HG02759 (cell line): Measurements from ENCODE around the gene CAMKMT.
A peak's percentile ranks its signal among the peaks of the same experiment; 100 is the strongest.
"Not testable (repeated sequence)": the region's sequence is repeated elsewhere in the genome, so short reads cannot be mapped to it uniquely, and the experiment has no call there.

Experiments used
- ATAC-seq: cut with Tn5 transposase; IDR thresholded peaks from one replicate; pipeline ENCODE4 v1.9.1; 2021; ENCODE audit warnings: mild to moderate bottlenecking, moderate library complexity; ENCODE audit not compliant: unreplicated experiment

Gene CAMKMT

DNA sequence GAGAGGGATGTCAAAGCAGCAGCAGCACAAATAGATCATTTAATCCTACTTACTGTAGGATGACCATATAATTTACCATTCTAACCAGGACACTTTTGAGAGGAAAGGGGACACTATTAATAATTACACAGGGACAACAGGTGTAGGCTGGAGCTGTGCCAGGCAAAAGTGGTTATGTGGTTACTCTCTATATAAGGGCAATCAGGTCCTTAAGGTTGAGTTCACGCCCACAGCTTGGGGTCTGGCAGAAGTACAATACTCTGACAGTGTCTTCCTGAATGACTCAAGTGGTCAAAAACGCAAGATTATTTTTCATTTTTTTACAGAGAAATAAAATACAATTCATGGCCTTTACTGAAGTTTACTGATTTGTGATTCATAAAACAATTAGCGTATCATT lies 3.2 kb upstream of the CAMKMT start:
- peak; percentile 31 for ATAC-seq

DNA sequence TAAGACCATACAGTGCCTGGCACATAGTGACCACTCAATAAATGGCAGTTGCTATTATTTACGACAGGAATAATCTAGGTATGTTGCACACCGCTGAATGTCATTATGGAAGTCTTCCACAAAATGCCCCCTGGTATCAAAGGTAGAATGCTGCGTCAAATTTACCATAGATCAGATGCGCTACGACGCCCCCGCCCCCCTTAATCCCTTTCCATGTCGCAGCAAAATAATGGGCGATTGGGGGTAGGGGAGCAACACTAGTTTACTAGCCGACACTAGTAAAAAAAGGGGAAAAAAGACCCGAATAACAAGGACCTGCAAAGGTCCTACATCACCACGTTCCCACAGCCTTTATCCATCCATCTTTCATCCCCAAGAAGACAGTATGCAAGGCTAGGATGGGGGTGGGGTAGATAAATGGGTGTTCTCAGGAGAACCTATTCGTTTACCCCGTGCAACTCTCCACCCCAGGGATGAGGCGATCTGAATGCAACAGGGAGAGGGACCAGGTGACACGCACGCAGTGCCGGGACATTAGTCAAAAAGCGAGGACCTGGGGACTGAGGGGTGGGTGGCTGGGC lies 908 bp upstream of the CAMKMT start:
- no peak for ATAC-seq

DNA sequence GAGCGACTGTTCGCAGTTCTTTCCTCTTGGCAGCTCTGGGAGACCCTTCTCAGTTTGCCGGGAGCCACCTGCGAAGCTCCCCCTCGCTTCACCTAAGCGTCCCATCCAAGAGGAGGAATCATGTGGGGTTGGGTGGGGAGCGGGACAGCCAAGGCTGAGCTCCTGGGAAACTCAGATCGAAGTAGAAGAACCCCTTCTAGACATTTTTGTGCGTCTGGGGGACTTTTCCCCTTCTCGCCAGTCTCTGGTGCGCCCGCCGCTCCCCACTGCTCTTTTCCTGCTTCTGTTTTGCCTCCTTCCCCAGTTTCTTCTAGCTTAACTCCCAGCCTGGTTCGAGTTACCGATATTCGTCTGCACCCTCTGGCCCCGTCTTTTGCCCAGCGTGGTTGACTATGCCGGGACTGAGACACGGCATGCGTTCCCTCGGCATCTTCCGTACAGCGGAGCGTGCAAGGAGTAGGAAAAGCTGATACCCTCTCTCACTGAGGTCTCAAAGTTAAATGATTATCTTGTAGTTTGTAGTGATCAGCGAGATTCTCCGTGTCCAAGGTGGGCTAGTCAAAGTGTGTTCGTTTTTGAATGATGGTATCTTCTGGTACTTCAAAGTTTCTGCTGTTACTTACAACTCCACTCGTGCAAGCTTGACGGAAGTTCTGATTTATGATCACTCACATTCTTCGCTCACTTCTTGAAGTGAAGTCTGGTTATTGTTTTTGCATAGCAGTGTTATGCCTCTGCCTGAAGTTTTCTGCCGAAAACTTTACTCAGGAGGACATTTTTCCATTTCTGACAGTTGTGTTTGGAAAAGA lies 664 bp downstream of the CAMKMT start:
- peak; percentile 27 for ATAC-seq

DNA sequence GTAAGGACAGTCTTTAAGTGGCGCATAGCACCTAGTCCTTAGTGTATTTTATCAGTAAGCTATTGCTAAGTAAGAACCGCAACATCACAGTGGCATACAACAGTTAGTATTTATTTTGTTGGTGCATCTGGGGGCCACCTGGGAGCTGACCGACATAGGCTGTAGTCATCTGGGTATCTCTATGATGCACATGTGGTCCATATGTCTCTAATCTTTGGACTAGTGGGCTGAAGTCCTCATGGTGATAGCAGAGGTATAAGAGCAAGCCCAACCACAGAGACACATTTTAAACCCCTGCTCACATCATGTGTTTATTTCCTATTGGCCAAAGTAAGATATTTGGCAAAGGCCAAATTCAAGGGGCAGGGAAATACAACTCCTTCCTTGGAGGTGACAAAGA lies 2.9 kb downstream of the CAMKMT start:
- no peak for ATAC-seq

DNA sequence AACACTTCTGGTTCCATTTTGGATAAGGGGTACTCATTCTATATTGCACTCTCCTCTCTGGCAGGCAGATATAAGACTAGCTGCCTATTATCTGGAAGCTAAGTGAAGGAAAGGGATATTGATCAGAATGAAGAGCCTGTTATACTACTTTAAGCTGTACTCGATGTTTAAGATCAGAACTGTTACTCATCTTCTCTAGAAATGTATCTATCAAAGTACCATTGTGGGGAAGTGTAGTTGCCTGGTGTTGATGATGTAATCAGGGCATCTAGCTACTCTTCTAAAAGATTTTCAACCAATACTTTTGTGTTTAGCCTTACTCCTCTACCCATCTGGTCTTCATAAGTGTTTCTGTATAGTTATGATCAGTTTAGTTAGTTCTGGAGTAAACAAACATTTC lies 5.8 kb downstream of the CAMKMT start:
- ATAC-seq: no peak

DNA sequence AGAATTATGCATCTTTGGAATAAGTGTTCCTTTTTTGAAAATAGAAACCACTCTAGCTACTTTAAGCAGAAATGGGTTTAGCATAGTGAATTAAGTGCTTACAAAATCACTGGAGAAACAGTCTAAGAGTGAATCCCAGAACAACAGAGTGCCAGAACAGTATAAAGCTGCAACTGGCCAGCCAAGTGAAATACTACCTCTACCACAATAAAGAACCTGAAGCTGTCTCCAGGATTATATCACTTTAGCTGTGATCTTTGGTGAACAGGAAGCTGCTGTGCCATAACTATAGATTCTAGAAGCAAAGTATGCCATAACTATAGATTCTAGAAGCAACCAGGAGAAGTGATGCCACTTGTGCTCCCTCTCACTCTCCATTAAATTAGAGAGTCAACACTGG lies 7.6 kb downstream of the CAMKMT start:
- no peak for ATAC-seq

DNA sequence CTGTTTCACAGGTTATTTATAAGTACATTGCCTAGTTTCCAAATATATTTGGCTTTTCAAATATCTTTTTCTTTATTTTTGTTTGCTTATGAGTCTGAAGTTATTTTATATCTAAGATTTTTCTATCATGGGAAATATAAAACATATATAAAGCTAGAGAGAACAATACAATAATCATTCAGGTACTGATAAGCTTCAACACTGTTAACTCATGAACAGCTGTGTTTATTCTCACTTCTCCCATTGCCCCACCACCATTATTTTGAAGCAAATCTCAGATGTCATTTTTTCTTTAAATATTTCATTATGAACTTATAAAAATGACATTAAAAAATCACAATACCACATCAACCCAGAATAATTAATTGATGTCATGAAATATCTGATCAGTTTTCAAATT lies 9.7 kb downstream of the CAMKMT start:
- no peak for ATAC-seq

DNA sequence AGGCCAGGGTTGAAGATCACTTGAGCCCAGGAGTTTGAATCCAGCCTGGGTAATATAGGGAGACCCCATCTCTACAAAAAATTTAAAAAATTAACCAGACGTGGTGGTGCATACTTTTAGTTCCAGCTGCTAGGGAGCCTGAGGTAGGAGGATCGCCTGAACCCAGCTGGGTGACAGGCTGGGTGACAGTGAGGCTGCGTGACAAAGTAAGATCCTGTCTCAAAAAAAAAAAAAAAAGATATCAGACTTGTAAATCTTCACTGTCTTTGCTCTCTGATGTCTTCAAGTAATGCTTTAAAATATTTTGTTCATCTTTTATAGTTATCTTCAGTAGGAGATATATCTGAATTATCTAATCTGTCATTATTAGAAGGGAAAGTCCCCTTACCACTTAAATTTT lies 10.5 kb downstream of the CAMKMT start:
- no peak for ATAC-seq

DNA sequence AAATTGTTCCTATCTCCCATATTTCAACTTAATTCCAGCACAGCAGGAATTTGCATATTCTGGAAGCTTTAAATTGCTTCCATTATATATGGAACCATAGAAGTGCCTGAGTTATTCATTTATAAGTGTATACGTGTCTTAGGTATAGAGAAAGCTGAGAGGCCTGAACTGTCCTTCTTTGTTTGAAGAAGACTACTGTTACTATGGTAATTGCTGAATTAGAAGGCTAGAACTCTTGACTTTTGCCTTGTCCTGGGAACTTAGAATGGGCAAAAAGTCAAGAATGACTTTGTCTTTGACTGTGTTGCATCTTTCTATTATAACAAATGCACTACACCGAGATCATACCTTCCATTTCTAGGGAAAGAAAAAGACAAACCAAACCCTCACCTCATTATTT lies 15.7 kb downstream of the CAMKMT start:
- ATAC-seq: no peak

DNA sequence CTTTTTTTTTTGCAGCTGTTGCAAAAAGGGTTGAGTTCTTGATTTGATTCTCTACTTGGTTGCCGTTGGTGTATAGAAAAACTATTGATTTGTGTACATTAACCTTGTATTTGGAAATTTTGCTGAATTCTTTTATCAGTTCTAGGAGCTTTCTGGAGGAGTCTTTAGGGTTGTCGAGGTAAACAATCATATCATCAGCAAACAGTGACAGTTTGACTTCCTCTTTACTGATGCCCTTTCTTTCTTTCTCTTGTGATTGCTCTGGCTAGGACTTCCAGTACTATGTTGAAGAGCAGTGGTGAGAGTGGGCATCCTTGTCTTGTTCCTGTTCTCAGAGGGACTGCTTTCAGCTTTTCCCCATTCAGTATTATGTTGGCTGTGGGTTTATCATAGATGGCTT lies 23.5 kb downstream of the CAMKMT start:
- not testable (repeated sequence) for ATAC-seq

DNA sequence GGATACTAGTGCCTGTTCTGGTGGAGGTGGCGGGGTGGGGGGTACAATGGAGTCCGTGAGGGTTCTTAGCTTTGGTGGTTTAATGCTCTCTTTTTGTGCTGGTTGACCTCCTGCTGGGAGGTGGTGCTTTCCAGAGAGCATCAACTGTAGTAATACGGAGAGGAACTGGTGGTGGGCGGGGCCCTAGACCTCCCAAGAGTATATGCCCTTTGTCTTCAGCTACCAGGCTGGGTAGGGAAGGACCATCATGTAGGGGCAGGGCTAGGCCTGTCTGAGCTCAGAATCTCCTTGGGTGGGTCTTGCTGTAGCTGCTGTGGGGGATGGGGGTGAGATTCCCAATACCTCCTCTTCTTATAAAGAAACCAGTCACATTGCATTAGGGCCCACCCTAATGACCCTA lies 27.1 kb downstream of the CAMKMT start:
- no peak for ATAC-seq

DNA sequence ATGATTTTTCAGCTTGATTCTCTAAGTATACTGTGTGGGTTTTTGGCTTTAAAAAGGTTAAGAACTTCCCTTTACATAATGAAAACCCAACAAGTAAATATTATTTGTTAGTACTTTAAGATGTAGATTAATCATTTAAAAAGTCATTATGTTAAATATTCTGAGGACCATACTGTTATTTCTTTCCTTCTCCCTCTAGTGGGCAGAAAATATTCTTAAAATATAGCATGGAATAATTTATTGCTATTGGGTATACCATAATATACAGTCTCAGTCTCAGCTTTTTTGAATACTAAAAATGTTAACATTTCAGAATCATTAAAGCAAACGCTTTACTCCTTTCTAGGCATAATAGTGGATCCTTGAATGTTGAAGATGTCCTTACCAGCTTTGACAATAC lies 28.1 kb downstream of the CAMKMT start:
- no peak for ATAC-seq

DNA sequence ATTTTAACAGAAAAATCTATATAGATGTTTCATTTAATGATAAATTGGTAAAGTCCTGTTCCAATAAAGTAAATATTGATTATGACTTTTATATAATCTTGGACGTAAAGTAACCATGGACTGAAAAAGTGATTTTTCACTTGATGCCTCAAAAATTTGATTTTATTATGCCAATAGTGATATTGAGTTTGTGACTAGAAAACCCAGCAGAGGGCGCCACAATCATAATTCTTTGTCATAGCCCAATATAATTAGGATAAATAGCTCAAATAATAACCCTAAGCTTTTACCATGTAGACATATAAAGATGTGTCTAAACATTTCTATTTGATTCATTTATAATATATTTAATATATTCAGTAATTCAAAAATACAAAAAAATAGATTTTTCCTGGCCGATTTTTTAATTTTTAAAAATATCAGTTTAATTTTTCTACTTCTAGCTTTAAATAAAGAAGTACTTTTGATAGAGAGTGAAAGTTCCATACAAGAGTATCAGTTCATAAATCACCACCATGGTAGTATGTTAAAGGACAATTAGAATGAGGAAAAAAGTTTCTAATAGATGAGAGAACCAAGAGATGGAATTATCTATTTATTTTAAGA lies 30.7 kb downstream of the CAMKMT start:
- no peak for ATAC-seq

DNA sequence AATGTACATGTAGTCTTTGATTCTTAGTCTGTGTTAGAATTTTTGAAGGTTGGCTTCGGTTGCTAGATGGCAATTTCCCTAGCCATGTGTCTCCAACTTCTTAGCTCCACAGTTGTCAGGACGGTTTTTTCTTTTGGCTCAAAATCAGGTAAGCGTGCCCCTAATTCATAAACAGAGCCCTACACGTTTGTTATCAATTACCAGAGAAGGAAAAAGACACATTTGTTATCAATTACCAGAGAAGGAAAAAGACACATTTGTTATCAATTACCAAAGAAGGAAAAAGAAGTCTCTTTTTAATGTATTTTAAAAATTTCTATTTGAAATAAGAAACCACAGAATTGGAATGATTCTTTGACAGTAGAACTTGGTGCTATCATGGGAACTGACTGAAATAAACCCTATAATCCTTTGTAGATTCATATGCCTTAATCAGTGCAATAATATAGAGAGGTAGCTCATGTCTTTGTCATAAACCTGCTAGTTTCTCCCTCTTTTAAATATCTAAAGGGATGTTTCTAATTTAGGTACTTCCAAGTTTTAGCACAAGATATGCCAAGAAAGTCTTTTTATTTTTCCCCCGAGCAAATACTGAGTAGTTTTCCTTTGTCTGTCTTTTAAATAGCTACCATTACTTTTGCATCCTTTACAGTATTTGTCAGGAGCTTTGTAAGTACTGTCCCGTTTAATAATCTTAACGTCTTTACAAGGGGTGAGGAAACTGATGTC lies 35.9 kb downstream of the CAMKMT start:
- ATAC-seq: no peak

DNA sequence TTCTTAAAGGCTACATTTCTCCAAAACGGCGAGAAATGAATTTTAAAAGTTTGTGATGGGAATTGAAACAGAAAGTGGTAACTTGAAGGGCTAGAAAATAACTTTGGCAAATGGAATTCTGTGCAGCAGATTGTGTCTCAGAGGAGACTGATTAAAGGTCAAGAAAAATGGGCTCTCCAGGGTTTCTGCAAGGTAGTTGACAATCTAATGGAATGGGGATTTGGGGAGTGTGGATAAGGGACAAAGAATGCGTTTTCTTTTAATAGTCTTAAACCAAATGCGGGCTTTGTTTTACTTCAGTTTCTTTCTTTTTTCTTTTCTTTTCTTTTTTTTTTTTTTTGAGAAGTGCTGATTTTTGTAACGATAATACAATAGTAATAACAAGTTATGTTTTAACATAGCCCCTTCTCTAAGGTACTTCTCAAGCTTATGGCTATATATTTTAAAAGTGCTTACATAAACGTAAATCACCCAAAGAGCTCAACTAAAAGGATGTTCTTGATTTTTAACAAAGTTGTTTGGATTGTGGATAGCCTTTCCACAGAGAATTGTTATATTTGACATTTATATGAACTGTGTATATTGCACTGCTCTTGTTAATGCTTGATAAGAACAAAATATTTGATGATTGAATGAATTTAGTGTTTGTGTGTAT lies 36.6 kb downstream of the CAMKMT start:
- no peak for ATAC-seq

DNA sequence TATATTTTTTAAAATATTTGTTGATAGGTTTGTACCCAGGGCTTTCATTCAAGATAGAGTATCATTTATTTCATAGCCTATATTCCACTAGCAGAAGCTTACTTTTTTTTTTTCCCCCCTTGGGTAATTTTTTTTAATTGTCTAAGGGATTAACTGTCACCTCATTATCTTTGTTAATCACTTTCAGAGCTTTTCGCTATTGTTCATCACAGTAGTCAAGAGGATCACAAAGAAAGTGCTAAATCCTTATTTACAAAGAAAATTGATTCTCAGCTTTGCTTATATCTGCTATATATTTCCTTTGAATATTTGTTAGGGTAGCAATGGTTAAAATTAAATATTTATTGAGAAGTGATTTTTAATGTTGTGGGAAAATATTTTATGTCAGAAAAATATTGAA lies 59.0 kb downstream of the CAMKMT start:
- no peak for ATAC-seq

DNA sequence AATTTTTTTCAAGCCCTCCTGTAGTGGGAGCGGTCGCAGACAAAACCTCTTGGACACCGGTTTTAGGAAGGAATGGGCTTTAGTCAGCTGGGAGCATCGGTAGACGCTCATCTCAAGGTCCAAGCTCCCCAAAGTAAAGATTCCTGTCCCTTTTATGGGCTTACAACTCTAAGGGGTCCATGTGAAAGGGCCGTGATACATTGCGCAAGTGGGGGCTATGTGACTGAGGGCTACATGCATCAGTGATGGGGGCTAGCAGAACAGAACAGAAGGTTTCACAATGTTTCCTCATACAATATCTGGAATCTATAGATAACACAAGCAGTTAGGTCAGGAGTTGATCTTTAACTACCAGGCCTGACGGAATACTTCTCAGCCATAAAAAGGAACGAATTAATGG lies 62.5 kb downstream of the CAMKMT start:
- no peak for ATAC-seq

DNA sequence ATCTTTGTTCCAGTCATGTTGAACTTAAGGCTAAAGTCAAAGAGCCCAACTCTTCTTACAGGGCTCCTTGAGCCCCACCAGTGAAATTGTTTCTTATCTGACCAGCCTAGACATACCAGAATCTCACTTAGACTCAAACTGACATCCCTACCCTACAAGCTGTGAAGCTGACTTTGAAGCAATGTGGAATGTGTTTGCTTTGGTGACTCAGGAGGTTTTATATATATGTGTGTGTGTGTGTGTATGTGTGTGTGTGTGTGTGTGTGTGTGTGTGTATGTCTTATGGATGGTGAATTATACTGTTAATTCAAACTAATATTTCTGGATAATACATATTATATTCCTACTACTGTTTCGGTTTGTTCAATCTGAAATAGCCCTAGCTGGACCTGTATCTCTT lies 67.3 kb downstream of the CAMKMT start:
- no peak for ATAC-seq

DNA sequence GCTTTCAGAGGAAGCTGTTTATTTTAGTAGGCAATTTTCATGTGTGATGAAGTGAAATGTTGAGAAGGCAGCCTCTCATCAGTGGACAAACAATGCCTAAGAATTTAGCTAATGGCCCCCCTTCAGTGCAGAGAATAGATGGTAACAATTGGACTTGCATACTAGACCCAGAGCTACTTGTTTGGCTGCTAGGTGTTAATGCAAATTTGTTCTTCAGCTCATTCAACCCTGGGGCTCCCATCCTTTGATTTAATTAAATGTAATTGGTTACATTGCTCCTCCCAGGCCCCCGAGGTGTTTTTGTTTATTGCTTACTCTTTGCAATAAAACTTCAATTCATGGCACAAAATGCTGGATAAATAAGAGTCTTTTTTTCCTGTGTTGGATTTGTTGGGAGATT lies 68.6 kb downstream of the CAMKMT start:
- ATAC-seq: no peak

DNA sequence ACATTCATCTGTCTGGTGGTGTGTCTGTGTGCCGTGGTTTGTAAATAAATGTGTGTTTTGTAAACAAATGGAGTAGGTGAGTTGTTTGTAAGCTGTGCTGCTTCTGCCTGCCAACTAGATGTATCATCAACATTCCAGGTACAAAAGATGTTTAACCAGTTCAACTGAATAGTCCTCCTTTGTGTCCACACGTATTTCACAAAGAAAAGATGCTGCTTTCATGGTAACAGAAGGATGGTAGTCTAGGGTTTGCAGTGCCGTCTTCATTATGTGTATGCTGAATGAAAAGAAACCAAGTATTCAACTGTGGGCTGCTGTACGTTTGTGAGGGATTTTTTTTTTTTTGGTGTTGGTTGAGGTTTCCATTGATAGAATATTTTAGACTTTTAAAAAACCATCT lies 72.1 kb downstream of the CAMKMT start:
- no peak for ATAC-seq

DNA sequence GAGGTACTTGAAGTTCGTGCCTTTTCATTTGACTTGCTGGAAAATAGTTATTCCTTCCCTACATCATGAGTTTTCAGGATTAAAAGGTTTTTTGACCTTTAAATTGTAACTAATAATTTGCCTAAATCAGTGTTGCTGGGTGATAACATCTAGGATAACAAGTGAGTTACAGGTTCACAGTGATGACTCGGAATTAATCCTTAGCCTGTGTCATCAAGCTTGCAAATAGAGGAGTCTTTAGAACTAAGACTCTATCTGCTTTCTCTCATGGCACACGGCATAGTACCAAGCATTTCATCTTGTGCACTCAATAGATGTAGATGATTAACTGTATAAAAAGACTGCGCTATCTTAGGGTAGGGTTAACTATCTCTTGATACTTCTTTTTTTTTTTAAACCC lies 79.5 kb downstream of the CAMKMT start:
- ATAC-seq: no peak
